Thymus (tissue), 11 donors: ENCODE results near the gene ZFC3H1. TPM values are rescaled to one million over a fixed set of nuclear protein-coding genes. Genes with fewer than 3 reads are reported as not detected.
A peak's percentile ranks its signal among the peaks of the same experiment; 100 is the strongest.

ENCODE experiments used
- DNase-seq, 9 donors: peaks; one replicate each; pipeline ENCODE4 v3.0.0-alpha.2; 2013; ENCODE audit warnings: low spot score in 9 of 9, low read depth in 6 of 9, missing footprints in 1 of 9
- H3K27ac ChIP-seq, 2 donors: one replicate each; pipeline ENCODE4 v1.5.1; 2013; ENCODE audit warnings: control low read depth in 1 of 2, low read depth in 1 of 2, low read length in 1 of 2, mild to moderate bottlenecking in 1 of 2, moderate library complexity in 1 of 2
- H3K27me3 ChIP-seq, 2 donors: one replicate each; pipeline ENCODE4 v1.5.1; 2013; ENCODE audit warnings: low read length in 1 of 2; ENCODE audit not compliant: control insufficient read depth in 2 of 2, insufficient read depth in 1 of 2
- H3K36me3 ChIP-seq, 2 donors: one replicate each; pipeline ENCODE4 v1.5.1; 2013; ENCODE audit warnings: low read length in 1 of 2, mild to moderate bottlenecking in 1 of 2, moderate library complexity in 1 of 2; ENCODE audit not compliant: control insufficient read depth in 2 of 2, insufficient read depth in 2 of 2
- H3K4me1 ChIP-seq, 2 donors: one replicate each; pipeline ENCODE4 v1.5.1; 2013; ENCODE audit warnings: low read length in 2 of 2; ENCODE audit not compliant: control insufficient read depth in 2 of 2, insufficient read depth in 2 of 2
- H3K4me3 ChIP-seq, 2 donors: one replicate each; pipeline ENCODE4 v1.5.1; 2013; ENCODE audit warnings: low read length in 2 of 2, control low read depth in 1 of 2, mild to moderate bottlenecking in 1 of 2
- H3K9me3 ChIP-seq, 2 donors: one replicate each; pipeline ENCODE4 v1.5.1; 2013; ENCODE audit warnings: low read length in 1 of 2, mild to moderate bottlenecking in 1 of 2; ENCODE audit not compliant: control insufficient read depth in 2 of 2, insufficient read depth in 1 of 2
- WGBS: extraction: QIAGEN DNeasy Blood & Tissue Kit; methylation state at CpG from one replicate; pipeline ENCODE4 v1.1.7; 2013; 5-methylcytosine and 5-hydroxymethylcytosine counted together
- polyA plus RNA-seq: library from polyadenylated mRNA; stranded (reverse); fragments of 200-250 nt; gene quantifications from one replicate; pipeline ENCODE4 v1.2.3, GENCODE V29; 2013
- total RNA-seq: library from RNA; stranded (reverse); fragments of 120-200 nt; gene quantifications from one replicate; pipeline ENCODE4 v1.2.4, GENCODE V29; 2013
- donor health status: healthy.

ZFC3H1 gene
- total and polyA plus RNA-seq, 2 donors = 23.7 to 41.8 TPM

- peaks cover 0 to 12% of the 10 kb centered on the region in 2 donors for H3K36me3 ChIP-seq
- no peaks in the 10 kb centered on the region for H3K4me1 ChIP-seq
- no peak overlapping the region for H3K4me3 ChIP-seq
- no peak for DNase-seq
- H3K27me3 ChIP-seq = no peaks in the 10 kb centered on the region
- H3K9me3 ChIP-seq = no peaks in the 10 kb centered on the region
- whole genome bisulfite sequencing = 93% methylated on average over 10 of the region's 10 CpGs
- no peak overlapping the region for H3K27ac ChIP-seq
These were observed 60.7 kb downstream of the ZFC3H1 start for GRCh38 chr12:71602761-71603577.

DNA sequence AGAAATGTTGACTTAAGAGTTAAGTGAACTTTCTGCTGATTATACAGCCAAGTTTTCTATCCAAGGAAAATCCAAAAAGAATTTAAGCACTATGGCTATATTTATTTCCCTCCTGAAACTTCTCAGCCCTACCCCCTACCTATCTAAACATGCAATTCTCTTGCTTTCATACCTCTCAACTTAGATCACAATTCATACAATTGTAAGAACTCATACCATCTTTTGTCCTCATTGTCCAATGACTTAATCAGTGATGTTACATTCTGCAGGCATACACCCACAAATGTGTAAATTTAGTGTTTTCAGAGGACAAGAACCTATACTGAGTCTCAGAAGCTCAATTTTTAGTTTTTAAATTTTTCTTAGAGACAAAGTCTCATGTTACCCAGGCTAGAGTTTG, 62.1 kb downstream of the ZFC3H1 start:
- no peak overlapping the region for H3K27ac ChIP-seq
- no peaks in the 10 kb centered on the region for H3K4me1 ChIP-seq
- no peaks in the 10 kb centered on the region for H3K27me3 ChIP-seq
- DNase-seq = no peak
- H3K9me3 ChIP-seq = no peaks in the 10 kb centered on the region
- H3K36me3 ChIP-seq = peaks cover 0 to 3% of the 10 kb centered on the region in 2 donors
- no peak overlapping the region for H3K4me3 ChIP-seq

DNA sequence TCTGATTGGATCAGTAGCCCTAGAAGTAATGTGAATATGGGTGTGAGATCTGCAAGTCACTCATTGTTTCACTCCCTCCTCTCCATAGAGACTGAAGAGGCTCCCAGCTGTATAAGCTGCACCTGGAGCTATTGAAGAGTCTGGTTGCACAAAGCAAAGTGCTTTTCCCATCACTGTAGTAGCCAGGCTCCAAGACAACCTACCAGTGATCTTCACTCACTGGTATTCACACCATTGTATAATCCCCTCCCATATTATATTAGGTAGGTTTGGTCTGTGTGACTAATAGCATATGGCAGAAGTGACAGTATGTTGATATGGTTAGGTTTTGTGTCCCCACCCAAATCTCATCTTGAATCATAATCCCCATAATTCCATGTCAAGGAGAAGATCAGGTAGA, 64.4 kb downstream of the ZFC3H1 start:
- H3K27ac ChIP-seq = no peak overlapping the region
- no peaks in the 10 kb centered on the region for H3K27me3 ChIP-seq
- no peak for DNase-seq
- H3K4me3 ChIP-seq = no peak overlapping the region
- no peaks in the 10 kb centered on the region for H3K36me3 ChIP-seq
- H3K9me3 ChIP-seq = no peaks in the 10 kb centered on the region
- no peaks in the 10 kb centered on the region for H3K4me1 ChIP-seq

DNA sequence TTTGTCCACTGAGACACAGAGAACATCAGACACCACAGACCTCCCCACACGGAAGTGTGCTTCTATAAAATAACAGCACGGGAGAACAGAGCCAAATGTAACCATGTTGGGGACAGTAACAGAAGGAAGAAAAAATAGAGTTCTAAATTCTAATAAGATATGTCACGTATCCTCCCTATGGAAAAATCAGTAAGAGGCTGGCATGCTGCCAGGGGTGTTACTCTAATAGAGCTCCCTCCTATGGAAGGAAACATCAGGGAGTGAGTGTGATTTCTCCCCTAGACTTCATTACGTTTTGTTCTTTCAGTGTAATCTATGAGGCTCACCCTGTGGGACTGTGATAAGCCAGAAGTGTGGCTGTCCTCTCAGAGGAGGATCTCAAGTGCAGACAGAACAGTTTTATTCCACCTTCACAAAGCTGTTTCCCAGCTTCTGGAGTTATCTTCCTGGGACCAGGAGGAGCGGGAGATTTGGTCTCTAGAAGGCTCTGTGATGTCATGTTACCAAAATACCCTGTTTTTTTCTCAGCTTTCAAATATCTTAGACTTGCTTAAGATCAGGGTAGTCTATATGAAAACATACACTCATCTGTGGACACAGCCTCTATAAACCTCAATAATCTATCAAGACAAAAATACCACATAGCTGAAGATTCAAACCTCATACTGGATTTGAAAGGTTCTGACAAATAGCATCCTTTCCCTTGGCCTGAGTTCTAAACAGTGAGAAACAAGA, 69.3 kb downstream of the ZFC3H1 start:
- no peaks in the 10 kb centered on the region for H3K27me3 ChIP-seq
- WGBS = 93% methylated on average over 5 of the region's 5 CpGs
- H3K9me3 ChIP-seq = no peaks in the 10 kb centered on the region
- H3K4me3 ChIP-seq = no peak overlapping the region
- no peaks in the 10 kb centered on the region for H3K36me3 ChIP-seq
- no peaks in the 10 kb centered on the region for H3K4me1 ChIP-seq
- H3K27ac ChIP-seq = no peak overlapping the region
- DNase-seq = no peak

DNA sequence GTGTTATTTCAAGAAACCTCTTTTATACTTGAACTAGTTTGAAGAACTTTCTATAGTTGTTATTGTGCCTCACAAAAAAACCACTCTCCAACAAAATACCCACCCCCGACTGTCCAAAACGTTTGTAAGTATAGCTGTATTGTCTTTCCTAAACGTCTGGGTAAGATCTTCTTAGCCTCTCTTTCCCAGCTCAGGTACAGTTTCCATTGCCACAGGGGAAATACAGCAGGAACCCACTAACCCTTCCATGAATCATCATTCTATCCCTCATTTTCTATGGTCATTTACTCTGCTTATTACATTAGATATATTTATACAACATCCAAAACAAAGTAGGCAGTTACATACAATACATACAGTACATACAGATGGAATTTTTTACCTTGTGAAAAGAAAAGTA, 70.8 kb downstream of the ZFC3H1 start:
- 84% methylated on average over 3 of the region's 3 CpGs for WGBS
- Histone ChIP-seq H3K36me3 (no peaks in the 10 kb centered on the region), H3K27me3 (no peaks in the 10 kb centered on the region), H3K4me3 (no peak overlapping the region), H3K4me1 (no peaks in the 10 kb centered on the region), H3K9me3 (no peaks in the 10 kb centered on the region), H3K27ac (no peak overlapping the region)
- no peak for DNase-seq

DNA sequence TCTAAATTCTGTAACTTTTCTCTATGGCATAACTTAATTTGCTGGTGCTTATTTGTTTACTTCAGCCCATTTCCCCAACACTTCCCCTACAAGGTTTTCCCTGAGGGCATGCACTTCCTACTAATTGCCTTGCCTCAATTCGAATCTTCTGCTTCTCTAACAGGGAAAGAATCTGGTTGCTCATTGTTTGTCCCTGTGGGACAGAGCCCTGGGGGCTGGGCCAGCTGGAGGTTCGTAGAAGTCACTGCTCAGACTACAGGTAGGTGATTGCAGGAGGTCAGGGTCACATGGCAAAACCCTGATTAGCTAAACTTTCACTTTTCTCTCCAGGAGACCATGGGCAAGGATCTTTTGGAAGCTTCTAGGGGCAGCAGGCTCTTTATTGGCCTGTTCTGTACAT, 72.0 kb downstream of the ZFC3H1 start:
- Histone ChIP-seq H3K9me3 (no peaks in the 10 kb centered on the region), H3K27me3 (no peaks in the 10 kb centered on the region), H3K27ac (no peak overlapping the region), H3K4me1 (no peaks in the 10 kb centered on the region), H3K36me3 (no peaks in the 10 kb centered on the region), H3K4me3 (no peak overlapping the region)
- no peak for DNase-seq
- WGBS = 86% methylated on average over 2 of the region's 2 CpGs

DNA sequence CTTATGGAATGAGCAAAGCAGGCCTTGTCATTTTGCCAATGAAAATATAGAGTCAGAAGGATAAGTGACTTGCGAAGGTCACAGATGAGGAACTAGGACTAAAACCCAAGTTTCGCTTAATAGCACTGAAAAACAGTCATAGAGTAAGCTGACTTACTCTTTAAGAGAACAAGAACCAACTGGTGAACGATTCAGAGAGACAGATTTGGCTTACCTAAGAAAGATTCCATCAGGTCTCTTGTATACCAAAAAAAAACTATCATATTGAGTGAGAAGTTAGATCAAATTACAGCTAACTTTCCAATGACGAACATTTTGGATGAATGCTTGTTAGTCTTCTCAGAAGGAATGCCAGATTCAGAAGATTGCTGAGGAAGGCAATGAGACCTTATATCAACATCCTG, 74.2 kb downstream of the ZFC3H1 start:
- Histone ChIP-seq H3K4me1 (no peaks in the 10 kb centered on the region), H3K36me3 (no peaks in the 10 kb centered on the region), H3K27me3 (no peaks in the 10 kb centered on the region), H3K9me3 (no peaks in the 10 kb centered on the region), H3K27ac (peak overlapping the region in 1 of 2 donors; percentile 73), H3K4me3 (no peak overlapping the region)
- WGBS = 92% methylated on average over 4 of the region's 4 CpGs
- peak in 1 of 9 donors; percentile 13 for DNase-seq

DNA sequence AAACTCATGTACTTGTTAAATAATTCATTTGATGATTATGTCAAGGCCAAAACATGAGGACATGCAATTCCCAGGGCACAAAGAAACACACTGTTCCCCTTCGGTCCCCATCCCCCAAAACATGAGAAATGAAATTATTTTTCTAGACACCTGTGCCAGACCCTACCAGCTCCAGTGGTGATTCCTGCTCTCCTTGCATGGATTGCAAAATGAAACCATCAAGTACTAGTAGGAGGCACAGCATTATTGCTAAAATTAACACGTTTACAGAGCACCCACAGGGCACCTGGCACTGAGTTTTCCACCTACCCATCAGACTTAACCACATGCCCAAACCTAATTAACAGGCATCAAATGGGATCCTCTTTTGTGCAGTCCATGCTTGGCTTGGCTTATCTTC, 76.6 kb downstream of the ZFC3H1 start:
- no peaks in the 10 kb centered on the region for H3K27me3 ChIP-seq

GRCh38 chr12:71585218-71585617, 78.4 kb downstream of the ZFC3H1 start:
- H3K9me3 ChIP-seq = no peaks in the 10 kb centered on the region
- no peak overlapping the region for H3K27ac ChIP-seq
- no peak for DNase-seq
- 73% methylated on average over 1 of the region's 1 CpG for WGBS
- H3K36me3 ChIP-seq = no peaks in the 10 kb centered on the region
- H3K4me3 ChIP-seq = no peak overlapping the region
- no peaks in the 10 kb centered on the region for H3K4me1 ChIP-seq
- H3K27me3 ChIP-seq = no peaks in the 10 kb centered on the region

More for the DNA sequence above, 76.6 kb downstream of the ZFC3H1 start:
- H3K9me3 ChIP-seq = no peaks in the 10 kb centered on the region
- WGBS = 65% methylated on average over 2 of the region's 2 CpGs
- no peaks in the 10 kb centered on the region for H3K4me1 ChIP-seq
- H3K36me3 ChIP-seq = no peaks in the 10 kb centered on the region
- DNase-seq = no peak
- no peak overlapping the region for H3K27ac ChIP-seq
- H3K4me3 ChIP-seq = no peak overlapping the region
